ENCODE data around the gene SPART. TPM values are rescaled to one million over a fixed set of nuclear protein-coding genes. Genes with fewer than 3 reads are reported as not detected.

SPART gene
- total and polyA plus RNA-seq, 2 of the 8 experiments (the other 6 are each of a cell fraction or from before 2014, with no cell fraction given): 27.2 to 74.1 TPM

DNA sequence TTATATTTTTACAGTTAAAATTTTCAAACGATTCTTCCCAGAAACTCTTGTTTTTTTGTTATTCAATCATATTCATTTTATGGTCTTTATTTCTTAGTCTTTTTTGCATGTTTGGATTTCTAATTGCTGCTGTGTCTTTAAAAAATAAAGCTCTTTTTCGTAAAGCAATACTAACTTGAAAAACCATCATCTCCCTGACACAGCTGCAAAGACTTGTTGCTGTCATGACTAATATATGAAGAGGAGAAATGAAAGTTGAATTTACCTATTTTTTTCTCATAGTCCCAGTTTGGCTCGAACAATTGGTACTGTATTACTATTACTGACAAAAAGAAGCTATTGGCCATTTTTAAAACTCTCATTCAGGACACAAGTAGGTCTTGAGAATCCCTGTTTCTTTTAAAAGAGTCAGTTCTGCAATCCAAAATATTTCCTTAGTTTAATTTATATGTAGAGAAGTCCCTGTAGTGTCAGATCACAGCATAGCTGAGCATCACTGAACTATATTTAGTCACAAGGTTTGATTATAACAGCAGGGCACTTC is 12.1 kb upstream of the SPART start:
- Histone ChIP-seq H3K23me2 (ENCODE audit: low read depth, low read length) (no peaks in the 10 kb centered on the region), H3K4ac (replicated peaks; ENCODE audit: insufficient read length, low read depth, low read length) (no peak overlapping the region), H3K9me3 (ENCODE audit: insufficient read depth in 2 of 2, low read depth in 1 of 2, low read length in 1 of 2) (no peaks in the 10 kb centered on the region), H2AFZ (ENCODE audit: low read length) (no peak overlapping the region), H2AK5ac (ENCODE audit: low read depth, low read length) (no peak overlapping the region), H2BK120ac (replicated peaks; ENCODE audit: low read depth, low read length) (no peak overlapping the region), H3K27me3 (replicated peaks in 1 of 4; ENCODE audit: control insufficient read depth in 3 of 4, extremely low read depth in 1 of 4, insufficient read depth in 3 of 4, low read length in 3 of 4) (0 out of 7 replicates have a peak, but pooled peaks cover 0 to 2% (median 0%) of the 10 kb centered on the region in 4 experiments), H4K5ac (ENCODE audit: insufficient read length, low read depth, low read length) (no peak overlapping the region), H4K20me1 (replicated peaks in 1 of 2; ENCODE audit: control insufficient read depth in 1 of 2, insufficient read depth in 2 of 2, low read length in 2 of 2) (no peaks in the 10 kb centered on the region), H3K14ac (ENCODE audit: insufficient read length) (no peak overlapping the region), H3K4me3 (ENCODE audit: extremely low read depth in 1 of 4, insufficient read depth in 2 of 4, low read depth in 3 of 4, low read length in 4 of 4) (no peak overlapping the region), H2BK12ac (ENCODE audit: low read depth, low read length) (no peak overlapping the region), H2BK15ac (ENCODE audit: low read length) (no peak overlapping the region), H3K27ac (ENCODE audit: low read depth, low read length) (no peak overlapping the region), H3K4me1 (replicated peaks in 1 of 4; ENCODE audit: control insufficient read depth in 3 of 4, insufficient read depth in 4 of 4, low read length in 3 of 4) (no peaks in the 10 kb centered on the region), H2BK20ac (ENCODE audit: low read length) (no peak overlapping the region), H3K23ac (ENCODE audit: insufficient read length) (no peak overlapping the region), H4K8ac (ENCODE audit: extremely low read depth, insufficient read depth, low read length) (no peak overlapping the region), H3K56ac (replicated peaks; ENCODE audit: insufficient read length, low read depth, low read length) (no peak overlapping the region), H3K36me3 (ENCODE audit: control insufficient read depth in 2 of 4, insufficient read depth in 4 of 4, low read length in 3 of 4) (no peaks in the 10 kb centered on the region; a peak in 1 of 8 replicates), H3K4me2 (ENCODE audit: insufficient read depth in 1 of 2, low read depth in 2 of 2, low read length in 2 of 2) (no peak overlapping the region), H3K9ac (replicated peaks in 1 of 4; ENCODE audit: extremely low read depth in 1 of 4, low read depth in 3 of 4, low read length in 3 of 4) (no peak overlapping the region), H3K79me2 (ENCODE audit: control insufficient read depth in 1 of 2, insufficient read depth in 2 of 2, low read length in 2 of 2) (no peaks in the 10 kb centered on the region), H2BK5ac (ENCODE audit: low read depth, low read length) (no peak overlapping the region), H3K18ac (ENCODE audit: extremely low read depth, low read length) (no peak overlapping the region), H3K79me1 (ENCODE audit: low read depth, low read length) (no peaks in the 10 kb centered on the region), H4K91ac (replicated peaks; ENCODE audit: insufficient read length, low read length) (no peak overlapping the region)
- no peak for TF ChIP-seq TEAD4 (IDR thresholded peaks at IDR 0.05; ENCODE audit: low read depth, low read length)
- no peak for TF ChIP-seq BCL11A (IDR thresholded peaks at IDR 0.05; ENCODE audit: low read depth in 2 of 2, low read length in 2 of 2)
- no peak for TF ChIP-seq NANOG (IDR thresholded peaks at IDR 0.05; ENCODE audit: insufficient read depth, low read depth, low read length, poor library complexity, severe bottlenecking)
- no peak for TF ChIP-seq PHF8 (conservative IDR thresholded peaks at IDR 0.05; ENCODE audit: low read depth, low read length)
- no peak for TF ChIP-seq SRF (IDR thresholded peaks at IDR 0.05; ENCODE audit: low read depth, low read length)
- no peak for TF ChIP-seq EZH2 (IDR thresholded peaks at IDR 0.05; ENCODE audit: low read depth, low read length, severe bottlenecking)
- no peak for TF ChIP-seq JUND (IDR thresholded peaks at IDR 0.05; ENCODE audit: low read length)
- no peak for TF ChIP-seq TCF12 (IDR thresholded peaks at IDR 0.05; ENCODE audit: low read depth, low read length)
- DNase-seq (ENCODE audit: low read depth in 1 of 2, low spot score in 2 of 2) (no peak), FAIRE-seq (no peak)
- WGBS, 2 experiments (ENCODE audit: extremely low coverage in 1 of 2, insufficient coverage in 1 of 2, insufficient read length in 1 of 2, insufficient replicate concordance in 2 of 2, low coverage in 1 of 2, low lambda C conversion rate in 2 of 2, missing lambda C conversion rate in 1 of 2): 96% methylated on average over 3 of the region's 3 CpGs; no CpG with 5 or more reads in 1 of the 2 experiments
- ChIA-PET CTCF (ENCODE audit: partially characterized antibody) (interaction anchor here (1.0 to 2.0 kb wide), 3 partner anchors 11 to 16 kb away, joined by 3 to 12 read pairs (median 4); no protein-coding TSS in a partner anchor), POLR2A (ENCODE audit: partially characterized antibody) (interaction anchor here (0.9 kb wide), 1 partner anchor 11 kb away, joined by 4 read pairs; no protein-coding TSS in a partner anchor)

Measured in H1 (cell line).